ENCODE data around the gene SUPT20HL2.
"Not testable (repeated sequence)": the region's sequence is repeated elsewhere in the genome, so short reads cannot be mapped to it uniquely, and the experiment has no call there.

SUPT20HL2 gene

DNA sequence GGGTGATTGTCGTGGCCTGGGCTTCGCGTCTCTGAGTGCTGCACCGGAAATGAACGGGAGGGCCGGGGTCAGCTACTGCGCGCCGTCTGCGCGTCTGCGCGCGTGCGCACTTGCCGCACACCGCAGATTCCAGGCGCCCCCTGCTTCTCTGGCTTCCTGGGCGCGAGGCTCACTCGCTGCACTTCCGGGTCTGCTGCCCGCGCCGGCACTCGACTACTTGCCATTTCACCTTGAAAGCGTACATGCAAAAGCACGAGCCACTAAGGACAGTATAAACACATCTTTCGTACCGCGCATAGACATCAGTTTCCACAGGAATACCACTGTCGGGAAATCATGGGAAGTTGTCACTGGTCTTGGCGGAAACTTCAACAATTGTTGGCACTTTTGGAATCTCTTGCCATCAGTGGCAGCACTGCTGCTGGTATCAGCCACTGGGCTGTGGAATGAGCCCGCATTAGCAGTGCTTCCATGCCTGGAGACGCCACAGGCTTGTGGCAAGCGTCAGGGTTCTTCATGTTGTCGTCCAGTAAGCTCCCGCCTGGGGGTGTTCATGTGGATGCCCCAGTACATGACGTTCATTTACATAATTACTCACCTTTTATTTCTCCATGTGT lies at the start of gene SUPT20HL2:
SUPT20HL2 (minus strand) TSS at position 51 of the 617 bp plus-strand sequence. CDS start 754 bp downstream, outside the sequence.
- no peak for DNase-seq

DNA sequence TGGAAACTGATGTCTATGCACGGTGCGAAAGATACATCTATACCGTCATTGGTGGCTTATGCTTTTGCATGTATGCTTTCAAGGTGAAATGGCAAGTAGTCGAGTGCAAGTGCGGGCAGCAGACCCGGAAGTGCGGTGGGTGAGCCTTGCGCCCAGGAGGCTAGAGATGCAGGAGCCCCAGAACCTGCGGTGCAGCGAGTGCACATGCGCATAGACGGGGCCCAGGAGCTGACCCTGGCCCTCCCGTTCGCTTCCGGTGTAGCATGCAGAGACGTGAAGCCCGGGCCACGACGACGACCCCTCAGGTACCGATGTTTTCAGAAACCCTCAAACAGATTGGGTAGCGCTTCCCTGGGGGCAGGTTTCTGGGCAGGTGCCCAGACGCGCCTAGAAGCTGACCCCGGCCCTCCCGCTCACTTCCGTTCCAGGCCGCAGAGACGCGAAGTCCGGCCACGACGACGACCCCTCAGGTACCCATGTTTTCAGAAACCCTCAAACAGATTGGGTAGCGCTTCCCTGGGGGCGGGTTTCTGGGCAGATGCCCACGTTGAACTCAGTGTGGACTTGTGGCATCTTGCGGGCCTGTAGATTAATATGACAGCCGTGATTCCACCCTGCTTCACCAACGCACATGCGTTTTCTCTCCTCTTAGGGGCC lies 48.3 kb upstream of the SUPT20HL2 start:
- not testable (repeated sequence) for DNase-seq

DNA sequence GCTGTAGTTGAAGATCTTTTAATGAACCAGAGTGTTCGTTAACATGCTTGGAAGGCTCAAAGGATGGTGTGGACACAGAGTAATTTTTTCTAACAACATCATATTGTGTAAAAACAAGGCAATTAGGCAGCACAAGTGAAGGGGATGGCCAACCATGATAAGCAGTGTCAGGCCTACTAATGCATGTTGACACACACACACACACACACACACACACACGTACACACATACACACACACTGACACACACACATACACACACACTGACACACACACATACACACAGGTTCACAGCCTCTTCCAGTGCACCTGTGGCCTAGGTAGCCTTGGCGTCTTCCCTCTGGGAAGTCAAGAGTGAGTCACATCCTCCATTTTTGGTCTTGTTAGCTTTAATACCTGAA lies 46.4 kb upstream of the SUPT20HL2 start, which contains the start of gene SUPT20HL1:
SUPT20HL1 (plus strand) TSS at position 368 of the 400 bp plus-strand sequence. CDS start 2,122 bp downstream, outside the sequence.
- no peak for DNase-seq

DNA sequence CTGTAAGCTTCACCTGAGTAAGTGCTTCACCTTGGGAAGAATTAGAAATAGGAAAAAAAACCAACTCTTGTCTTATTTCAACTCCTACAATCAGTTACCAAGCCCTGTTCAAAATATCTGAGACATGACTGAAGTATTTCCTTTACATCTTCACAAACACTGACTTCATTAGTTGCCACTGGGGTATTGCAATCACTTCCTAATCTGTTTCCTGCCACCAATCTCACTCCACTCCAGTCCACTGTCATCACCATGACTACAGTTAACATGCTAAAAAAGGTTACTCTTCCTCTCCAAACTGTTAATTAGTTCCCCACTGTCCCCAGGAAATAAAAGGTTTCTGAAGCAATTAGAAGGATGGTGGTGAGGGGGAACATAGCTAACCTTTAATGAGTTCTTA lies 43.2 kb upstream of the SUPT20HL2 start:
- DNase-seq, result no peak

DNA sequence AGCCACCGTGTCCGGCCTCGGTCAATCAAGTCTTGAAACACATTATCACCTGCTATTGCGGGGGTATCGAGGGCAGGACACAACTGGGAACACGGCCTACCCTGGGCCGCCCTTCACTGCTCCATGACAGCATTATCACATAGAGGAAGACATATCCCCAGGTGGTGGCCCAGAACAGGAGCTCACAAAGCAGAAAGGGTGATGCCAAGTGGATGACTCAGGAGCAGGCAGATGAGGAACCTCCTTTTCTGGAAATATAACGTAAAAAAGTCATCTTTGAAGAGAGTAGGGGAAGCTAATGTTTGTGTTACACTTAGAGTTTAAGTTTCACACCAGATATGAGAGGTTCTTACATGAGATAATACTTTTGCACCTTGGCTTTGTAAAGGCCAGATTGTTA lies 41.2 kb upstream of the SUPT20HL2 start:
- DNase-seq, result no peak

DNA sequence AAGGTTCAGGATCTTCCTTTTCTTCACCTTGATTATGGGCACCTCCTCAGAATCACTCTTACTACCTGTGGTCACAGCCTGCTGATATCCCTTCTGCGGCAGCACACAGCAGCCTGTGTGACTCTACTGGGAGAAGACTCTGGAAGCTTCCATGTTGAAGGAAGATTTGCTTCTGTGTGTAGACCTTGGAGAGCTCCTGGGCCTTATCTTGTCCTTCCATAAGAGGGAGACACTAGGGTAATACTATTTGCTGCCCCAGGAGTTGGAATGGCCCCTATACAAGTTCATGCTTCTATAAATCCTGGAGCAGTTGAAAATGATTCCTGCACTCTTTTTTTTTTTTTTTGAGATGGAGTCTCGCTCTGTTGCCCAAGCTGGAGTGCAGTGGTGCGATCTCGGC lies 36.3 kb upstream of the SUPT20HL2 start:
- DNase-seq, result no peak

DNA sequence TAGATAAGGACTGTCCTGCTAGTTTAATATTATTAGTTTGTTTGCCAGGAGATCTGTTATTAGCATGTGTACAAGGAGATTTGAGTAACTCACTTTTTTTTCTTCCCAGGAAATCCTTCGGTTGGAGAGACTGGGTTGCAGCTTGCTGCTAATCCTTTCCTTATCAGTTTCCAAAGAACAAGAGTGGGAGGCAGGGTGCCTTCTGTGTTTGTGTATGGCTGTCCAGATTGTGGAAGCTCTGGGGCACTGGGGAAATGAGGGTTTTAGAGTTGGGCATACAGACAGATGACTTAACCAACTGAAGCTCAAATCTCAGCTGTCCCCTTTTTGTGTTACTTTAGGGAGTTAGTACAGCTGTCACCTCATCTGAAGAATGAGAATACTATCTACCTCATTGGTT lies 34.0 kb upstream of the SUPT20HL2 start:
- DNase-seq, result no peak

DNA sequence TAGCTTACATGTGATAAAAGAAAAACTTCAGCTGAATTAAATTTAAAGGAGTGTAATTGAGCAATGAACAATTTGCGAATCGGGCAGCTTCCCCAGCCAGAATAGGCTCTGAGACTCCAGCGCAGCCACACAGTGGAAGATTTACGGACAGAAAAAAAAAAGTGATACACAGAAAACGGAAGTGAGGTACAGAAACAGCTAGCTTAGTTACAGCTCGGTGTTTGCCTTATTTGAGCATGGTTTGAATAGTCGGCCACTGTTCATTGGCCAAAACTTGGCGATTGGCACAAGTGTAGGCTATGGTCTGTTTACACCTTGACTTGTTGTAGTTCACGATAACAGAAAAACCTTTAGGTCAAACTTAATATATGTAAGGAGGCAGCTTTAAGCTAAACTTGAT lies 29.9 kb upstream of the SUPT20HL2 start:
- DNase-seq, result no peak

DNA sequence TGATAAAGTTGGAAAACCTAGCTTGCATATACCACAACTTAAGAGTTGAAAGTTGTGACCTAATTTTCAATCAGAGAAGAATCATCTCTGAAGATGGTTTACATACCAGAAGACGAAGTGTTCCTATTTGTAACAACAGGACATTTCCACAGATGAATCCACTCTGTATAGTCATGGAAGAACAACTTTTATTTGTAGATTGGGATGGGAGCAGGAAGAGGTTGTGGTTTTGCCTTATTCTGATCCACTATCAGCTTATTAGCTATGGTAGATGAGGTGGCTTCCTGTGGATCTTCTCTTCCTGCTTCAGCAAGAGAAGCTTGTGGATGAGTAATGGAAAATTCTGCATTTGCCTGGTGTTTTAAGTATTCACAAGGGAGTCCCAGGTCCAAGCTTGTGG lies 27.9 kb upstream of the SUPT20HL2 start:
- no peak for DNase-seq

DNA sequence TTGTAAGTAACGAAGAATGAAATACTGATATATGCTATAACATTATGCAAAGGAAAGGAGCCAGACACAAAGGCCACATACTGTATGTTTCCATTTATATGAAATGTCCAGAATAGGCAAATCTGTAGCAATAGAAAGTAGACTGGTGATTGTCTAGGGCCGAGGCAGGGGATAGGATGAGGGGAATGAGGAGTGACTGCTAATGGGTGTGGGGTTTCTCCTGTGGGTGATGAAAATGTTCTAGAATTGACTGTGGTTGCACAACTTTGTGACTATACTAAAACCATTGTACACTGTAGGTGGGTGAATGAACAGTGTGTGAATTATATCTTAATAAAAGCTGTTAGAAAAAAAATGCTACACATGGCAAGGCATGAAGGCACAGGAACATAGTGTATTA lies 26.6 kb upstream of the SUPT20HL2 start:
- no peak for DNase-seq

DNA sequence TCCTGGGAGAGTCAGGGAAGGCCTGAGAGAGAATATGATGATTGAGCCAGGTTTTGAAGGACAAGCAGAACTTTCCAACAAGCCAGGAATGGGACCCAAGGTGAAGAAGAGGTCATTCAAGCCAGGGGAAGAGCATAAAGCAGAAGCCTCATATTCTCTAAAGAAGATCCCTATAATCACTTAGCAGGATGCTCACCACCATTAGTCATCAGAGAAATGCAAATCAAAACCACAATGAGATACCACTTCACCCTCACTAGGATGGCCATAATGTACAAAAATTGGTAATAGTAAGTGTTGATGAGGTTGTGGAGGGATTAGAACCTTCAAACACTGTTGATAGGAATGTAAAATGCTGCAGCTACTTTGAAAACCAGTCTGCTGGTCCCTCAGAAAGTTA lies 26.0 kb upstream of the SUPT20HL2 start:
- no peak for DNase-seq

DNA sequence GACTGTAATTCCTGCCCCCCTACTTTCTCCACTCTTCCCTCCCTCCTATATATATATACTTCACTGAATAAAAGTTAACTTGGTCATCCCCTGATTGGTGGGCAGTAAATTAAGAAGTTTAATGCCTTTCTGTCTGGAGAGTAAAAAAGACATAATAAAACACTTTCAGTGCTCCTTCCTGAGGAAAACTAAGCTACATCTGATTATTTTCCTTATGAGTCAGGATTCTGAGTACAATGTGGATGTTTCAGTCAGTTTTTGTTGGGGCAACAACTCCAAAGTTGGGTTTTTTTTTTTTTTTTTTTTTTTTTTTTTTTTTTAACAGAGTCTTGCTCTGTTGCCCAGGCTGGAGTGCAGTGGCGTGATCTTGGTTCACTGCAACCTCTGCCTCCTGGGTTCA lies 22.0 kb upstream of the SUPT20HL2 start:
- no peak for DNase-seq

DNA sequence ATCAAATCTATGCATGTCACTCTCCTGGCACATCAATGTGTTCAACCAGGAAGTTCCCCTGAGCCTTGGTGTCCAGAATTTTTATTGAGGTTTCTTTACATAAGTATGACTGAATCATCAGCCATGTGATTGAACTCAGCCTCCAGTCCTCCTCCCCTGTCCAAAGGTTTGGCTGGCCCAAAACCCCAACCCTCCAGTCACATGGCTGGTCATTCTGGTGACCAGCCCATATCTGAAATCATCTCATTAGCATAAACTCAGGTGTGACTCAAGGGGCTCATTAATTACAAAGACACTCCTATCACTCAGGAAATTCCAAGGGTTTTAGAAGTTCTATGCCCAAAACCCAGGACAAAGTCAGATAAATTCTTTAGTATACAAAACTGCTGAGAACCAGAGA lies 20.6 kb upstream of the SUPT20HL2 start:
- DNase-seq, result no peak

DNA sequence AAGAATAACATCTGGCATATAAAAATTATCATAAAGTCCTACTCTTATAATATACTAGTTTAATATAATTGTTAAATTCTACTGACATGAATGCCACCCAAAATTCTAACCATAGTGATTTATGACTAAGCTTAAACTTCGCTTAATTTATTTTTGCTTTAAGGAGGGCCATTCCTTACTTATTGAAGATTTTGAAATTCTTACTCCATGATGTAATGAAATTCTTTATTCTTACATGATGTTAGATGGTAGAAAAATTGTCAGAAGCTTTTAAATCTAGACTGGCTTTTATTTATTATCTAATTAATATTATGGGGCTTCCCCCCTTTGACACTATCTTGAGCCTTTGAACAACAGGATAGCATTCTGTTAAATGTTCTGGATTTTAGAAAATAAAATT lies 19.5 kb upstream of the SUPT20HL2 start:
- no peak for DNase-seq

DNA sequence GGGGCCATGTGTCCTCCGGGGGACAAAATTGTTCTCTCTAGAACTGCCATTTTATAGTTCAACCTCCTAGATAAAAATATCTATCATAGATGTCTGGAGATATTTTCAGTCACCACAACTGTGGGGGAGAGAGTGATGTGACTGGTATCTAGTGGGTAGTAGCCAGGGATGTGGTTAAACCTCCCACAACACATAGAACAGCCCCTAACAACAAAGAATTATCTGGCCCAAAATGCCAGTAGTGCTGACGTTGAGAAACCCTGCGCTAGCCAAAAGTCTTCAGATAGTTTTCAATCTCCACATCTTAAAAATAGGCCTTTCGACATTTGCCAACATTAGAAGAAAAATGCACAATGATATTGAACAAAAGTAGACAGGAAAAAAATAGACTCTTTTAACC lies 19.0 kb upstream of the SUPT20HL2 start:
- DNase-seq, result no peak

DNA sequence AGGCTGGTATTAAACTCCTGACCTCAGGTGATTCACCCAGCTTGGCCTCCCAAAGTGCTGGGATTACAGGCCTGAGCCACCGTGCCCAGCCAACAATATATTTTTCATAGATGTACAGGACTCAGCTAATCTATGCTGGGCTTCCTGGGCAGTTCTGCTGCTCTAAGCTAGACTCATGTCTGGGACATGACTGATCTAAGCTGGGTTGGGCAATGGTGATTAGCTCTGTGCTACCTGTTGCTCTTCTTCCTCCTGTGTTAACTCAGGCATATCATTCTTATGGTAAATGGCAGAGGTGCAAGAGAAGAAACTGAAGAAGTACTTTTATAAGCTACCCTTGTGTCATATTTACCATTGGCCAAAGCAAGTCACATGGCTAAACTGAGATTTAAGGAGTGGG lies 11.4 kb upstream of the SUPT20HL2 start:
- no peak for DNase-seq

DNA sequence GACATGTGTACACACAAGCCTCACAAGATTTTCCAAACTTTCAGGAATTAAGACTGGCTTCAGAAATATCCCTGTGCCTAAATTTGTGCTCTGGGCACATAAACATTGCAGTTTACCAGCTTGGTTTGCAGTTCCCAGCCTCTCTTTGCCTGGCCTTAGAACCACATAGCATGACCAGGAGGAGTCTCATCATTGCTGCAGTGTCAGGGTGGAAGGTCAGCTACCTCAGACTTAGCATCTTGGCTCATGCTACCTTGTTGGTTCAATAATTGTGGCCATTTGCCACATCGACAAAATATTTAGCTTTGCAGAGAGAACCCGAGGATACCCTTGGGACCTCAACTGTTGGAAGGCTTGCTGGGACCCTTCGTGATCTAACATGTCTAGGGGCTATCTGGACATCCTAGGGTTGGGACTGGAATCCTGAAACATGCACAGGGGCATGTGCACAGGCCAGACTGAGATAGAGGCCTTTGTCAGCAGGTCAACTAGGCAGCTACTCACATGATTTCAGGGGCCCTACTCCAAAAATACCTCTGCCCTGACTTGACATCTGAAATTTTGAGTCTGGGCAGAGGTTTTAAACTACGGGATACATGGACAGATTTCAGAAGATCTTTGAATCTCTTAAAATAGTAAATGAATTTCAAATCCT lies 8.0 kb upstream of the SUPT20HL2 start:
- DNase-seq, result no peak

DNA sequence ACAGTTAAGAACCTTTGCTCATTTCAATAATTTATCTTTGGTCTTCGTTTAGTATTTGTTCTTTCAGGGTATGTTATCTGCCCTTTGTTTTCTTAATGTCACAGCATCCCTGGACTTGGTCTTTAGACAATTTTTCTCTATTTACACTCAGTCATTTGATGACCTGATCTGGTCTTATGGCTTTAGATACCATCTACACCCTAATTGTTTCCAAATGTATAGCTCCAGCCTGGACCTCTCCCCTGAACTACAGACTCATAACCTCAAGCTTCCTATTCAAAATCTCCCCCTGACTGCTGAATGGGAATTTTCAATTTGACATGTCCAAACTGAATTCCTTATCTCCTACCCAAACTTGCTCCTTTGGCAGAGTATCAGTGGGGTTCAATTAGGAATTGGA lies 3.7 kb upstream of the SUPT20HL2 start:
- DNase-seq, result no peak

DNA sequence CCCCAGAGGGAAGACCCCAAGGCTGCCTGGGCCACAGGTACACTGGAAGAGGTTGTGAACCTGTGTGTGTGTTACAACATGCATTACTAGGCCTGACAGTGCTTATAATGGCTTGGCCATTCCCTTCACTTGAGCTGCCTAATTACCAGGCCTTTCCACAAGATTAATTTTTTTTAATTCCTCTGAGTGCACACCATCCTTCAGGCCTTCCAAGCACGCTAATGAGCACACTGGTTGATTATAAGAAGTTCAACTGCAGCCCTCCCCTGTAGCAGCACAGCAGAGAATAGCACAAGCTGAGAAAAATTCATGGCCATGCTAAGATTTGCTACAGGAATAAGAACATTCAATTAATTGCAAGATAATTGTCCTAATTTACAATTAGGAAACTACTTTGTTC lies 2.2 kb upstream of the SUPT20HL2 start:
- DNase-seq, result no peak

DNA sequence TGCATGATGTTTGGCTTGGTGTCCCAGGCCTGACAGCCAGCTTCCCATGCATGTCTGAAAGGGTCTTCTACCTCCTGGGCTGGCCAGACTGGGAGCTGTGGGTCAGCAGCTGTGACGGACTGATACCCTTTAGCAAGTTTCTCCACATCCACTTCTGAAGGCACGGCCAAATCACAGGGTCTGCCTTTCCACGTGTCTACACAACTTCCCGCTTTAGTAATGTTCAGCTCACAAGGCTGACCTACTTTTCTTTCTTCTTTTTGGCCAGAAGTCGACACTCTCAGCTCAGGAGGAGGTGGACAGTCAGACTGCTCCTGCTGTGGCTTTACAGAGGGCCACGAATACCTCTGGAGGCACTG lies 1.6 kb downstream of the SUPT20HL2 start:
- DNase-seq, result not testable (repeated sequence)

DNA sequence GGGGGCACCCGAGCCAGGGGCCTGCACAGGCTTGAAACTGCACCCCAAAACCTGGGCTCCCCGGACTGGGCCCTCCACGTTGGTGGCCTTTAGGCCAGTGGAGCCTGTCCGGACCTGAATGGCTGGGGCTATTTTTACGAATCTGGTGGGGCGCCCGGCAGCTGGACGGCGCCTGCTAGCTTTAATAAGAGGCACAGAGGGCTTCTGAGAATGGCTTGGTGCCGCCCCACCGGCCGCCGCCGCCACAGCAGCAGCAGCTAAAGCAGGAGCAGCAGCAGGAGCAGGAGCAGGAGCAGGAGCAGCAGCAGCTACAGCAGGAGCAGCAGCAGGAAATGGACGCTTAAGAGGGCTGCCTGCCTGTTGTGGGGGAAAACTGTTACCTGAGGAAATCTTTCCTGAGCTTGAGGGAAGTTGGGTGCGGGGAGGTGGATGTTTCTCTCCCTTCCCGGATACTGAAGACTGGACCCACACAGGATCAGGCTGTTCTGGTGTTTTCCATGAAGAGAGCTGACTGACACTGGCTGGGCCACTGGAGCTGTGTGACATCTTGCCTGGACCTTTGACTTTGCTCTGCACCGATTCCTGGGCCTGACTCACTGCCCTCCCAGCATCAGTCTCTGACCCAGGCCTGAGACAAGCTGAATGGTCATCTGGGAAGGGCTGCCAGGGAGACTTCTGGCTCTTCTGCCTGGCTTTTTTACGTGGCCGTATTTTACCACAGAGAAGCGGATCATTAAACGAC lies 2.2 kb downstream of the SUPT20HL2 start:
- not testable (repeated sequence) for DNase-seq

DNA sequence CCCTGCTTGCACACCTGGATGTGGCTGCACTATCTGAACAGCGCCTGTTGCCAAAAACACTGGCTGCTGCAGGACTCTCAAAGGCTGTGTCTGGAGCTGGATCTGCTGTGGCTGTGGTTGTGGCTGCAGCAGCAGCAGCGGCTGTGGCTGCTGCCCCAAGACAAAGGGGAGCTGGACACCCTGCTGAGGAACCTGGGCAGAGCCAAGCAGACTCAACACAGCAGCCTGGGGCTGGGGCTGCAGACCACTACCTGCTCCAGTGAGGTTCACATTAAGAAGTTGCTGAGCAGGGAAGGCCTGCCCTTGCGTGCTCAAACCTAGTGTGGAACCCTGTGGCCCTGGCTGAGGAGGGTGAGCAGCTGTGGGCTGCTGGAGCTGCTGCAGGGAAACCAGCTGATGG lies 3.0 kb downstream of the SUPT20HL2 start:
- DNase-seq, result not testable (repeated sequence)

DNA sequence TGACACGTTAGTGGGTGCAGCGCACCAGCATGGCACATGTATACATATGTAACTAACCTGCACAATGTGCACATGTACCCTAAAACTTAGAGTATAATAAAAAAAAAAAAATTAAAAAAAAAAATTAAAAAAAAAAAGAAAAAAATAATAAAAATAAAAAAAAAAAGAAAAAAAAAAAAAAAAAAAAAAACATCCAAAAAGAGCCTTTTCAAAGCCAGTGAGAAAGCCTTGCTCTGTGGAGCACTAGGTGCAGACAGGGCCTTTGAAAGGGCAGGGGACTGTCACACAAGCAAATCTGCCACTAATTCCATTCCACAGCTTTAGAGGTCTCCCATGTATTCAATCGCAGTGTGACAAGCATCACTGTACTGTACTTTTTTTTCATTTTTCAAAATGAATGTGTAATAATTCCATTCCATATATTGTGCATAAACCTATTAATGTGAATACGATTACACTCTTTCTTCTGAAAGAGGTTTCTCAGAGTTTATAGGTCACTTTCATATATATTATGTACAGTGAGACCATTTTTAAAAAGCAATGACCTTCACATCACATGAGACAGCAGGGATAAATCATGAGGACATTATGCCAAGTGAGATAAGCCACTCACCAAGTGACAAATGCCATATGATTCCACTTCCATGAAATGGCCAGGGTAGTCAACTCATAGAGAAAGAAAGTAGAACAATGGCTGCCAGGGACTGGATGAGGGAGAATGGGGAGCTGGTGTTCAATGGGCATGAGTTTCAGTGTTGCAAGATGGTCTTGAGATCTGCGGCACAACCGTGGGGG lies 4.1 kb downstream of the SUPT20HL2 start:
- not testable (repeated sequence) for DNase-seq
